EH (cell line): Measurements from ENCODE around the gene SLC6A13.
"Not testable (repeated sequence)": the region's sequence is repeated elsewhere in the genome, so short reads cannot be mapped to it uniquely, and the experiment has no call there.

Source experiments
- DNase-seq: peaks from one replicate; pipeline ENCODE4 v3.0.0-alpha.2; 2015; ENCODE audit warnings: low read depth

Gene SLC6A13

DNA sequence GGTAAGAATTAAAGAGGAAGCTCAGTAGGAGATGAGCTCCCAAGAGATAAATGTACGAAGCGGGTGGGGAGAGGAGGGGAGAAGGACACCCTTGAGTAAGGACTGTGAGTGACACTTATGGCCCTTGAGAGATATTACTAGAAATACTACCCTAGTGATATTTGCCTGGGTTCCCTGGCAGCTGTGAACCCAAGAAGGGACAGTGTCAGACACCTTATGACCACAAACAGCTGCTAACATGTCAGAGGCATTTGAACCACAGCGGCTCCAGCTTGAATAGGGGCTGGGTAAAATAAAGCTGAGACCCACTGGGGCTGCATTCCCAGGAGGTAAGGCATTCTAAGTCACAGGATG lies 29.0 kb downstream of the SLC6A13 start:
- DNase-seq = no peak

DNA sequence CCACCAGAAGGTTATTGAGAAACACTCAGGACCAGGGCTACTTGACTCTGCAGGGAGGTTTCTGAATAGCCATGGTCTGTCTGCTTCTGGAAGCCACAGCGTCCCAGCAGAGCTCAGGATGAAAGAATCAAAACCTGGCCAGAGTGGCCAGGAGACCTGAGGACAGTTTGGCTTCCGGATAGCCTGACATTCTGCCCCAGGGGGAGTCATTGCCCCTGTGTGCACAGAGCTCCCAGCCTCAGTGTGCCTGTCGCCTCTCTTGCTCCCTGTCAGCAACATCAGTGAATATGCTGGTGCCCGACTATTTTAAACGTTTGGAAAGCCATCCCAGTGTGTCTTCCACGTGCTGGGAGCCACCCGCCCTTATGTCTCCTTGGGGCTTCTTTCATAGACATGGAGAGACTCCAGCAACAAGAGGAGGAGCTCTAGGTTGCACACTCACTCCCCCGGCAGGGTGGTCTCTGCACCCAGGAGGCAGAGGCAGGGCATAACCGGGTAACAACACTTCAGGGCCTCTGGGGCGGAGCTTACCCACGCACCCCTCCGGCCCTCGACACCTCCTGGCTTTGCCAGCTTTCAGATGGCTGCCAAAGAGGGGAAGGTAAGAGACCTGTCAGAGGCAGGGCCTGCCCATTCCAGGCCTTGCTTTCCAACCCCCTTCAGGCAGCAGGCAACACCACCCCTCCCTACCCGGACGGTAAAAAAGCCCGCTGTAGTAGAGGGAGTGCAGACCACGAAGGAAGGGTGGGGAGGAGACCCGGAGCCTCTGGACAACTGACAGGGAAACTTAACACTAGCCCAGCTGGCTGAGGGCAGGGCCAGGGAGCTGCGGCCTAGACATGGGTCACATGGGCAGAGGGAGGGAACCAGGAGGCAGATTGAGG lies 29.7 kb downstream of the SLC6A13 start:
- DNase-seq = no peak

DNA sequence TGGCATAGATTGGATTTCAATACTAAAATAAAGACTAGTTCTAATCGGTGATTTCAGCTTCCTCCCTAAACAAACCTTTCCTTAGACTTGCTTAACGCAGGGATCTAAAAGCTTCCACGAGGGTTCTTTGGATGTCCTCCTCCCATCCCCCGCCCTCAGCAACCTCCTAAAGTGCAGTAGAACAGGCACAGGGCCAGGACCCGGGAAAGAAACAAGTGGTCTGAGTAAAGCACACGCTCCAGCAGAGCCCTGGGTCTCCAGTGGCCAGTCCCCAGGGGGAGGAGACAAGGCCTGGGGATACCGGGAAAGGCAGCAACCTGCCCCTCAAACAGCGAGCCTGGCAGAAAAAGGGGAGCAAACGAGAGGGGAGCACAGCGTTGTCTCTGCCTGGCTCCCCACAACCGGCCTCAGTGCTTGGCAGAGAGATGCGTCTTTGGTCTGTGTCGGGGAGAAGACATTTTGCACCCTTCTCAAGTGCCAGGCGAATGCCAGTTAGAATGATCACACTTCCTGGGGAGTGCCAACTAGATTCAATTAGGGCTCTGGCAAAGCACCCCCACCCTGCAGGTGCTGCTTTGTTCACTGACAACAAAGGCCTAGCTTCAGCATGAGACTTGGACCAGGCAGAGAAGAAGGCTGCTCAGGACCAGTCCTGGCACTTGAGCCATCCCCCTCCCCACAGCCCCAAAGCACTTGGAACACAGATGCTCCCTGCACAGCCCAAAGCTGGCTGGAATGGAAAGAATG lies 31.5 kb downstream of the SLC6A13 start:
- DNase-seq = no peak

DNA sequence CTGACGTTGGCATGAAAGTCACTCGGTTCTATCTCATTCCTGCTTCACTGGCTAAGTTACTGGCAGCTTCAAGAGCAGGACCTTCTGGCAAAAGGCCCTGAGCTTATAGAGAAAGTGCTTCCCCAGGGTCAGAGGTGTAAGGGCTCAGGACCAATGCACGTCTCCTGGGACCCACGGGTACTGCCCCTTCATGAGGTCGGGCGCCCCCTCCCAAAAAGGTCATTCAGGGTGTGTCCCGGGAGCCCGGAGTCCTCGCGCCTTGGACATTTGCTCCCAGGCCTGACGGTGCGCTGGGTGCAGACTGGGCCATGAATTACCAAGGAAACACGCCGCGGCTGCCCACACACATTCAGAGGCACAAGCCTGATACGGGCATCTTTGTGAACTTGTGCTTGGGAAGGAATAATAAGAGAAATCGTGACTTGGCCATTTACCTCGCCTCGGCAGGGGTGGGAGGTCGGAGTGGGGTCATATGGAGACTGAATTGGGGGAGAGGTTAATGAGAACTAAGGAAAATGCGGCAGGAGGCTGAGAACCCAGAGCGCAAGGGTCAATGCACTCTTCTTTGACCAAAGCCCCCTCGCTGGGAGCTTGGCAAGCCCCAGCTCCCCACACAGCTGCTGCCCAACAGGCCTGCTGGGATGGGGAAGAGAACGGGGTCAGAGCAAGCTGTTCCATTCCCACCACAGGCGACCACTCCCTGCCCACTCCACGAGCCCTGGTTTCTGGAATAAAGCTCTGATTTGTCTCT lies 33.0 kb downstream of the SLC6A13 start:
- DNase-seq = no peak

DNA sequence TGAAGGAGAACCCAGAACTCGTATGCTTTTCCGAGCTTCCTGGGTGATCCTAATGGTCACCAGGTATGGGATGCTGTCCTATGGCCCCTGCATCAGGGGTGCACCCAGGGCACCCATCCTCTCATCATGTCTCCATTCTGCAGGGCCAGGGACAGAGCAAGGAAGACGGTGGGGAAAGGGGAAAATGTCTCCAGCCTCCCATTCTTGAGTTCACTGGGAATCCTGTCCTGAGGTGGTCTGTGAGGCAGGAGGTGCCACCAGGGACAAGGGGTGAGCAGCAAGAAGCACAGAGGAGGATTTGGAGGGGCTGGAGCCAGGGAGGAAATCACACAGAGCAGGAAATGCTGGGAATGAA lies 33.8 kb downstream of the SLC6A13 start:
- no peak for DNase-seq

DNA sequence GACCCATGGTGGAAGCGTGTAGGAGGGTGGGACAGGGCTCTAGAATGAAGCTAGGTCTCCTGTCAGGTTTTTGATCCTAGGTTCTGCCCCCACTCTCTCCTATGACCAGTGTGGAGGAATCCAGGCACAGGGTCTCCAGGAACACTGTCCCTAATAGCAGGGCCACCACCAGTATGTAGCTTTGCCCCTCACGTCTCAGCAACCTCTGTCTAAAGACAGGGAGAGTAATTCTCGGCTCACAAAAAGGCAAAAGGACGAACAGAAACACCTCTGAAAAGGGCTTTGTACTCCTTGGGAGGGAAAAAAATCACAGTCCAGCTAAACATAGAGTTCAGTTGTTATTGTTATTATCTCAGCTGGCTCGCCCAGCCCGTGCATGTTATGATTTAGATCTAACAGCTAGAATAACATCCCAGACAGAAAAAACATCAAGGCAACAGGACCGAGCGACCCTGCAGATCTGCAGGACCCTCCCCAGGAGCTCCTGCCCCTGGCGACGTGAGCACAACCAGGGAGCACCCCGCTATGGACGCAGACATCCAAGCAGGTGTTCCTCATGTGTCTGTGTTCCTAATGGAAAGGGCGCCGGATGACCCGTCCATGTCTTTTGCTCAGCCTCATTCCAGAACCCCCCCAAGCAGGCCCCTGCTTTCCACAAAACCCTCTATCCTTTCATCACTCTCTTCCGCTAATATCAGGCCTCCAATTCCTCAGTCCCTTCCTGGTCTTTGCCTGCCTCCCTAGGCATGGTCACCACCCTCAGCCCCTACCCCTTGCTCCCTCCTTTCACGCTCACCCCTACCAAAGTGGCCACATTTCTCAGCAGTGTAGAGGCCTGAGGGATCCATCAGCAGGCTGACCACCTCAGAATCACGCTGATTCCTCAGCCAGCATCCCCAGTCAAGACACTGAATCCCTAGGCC lies 34.5 kb downstream of the SLC6A13 start:
- DNase-seq = no peak

DNA sequence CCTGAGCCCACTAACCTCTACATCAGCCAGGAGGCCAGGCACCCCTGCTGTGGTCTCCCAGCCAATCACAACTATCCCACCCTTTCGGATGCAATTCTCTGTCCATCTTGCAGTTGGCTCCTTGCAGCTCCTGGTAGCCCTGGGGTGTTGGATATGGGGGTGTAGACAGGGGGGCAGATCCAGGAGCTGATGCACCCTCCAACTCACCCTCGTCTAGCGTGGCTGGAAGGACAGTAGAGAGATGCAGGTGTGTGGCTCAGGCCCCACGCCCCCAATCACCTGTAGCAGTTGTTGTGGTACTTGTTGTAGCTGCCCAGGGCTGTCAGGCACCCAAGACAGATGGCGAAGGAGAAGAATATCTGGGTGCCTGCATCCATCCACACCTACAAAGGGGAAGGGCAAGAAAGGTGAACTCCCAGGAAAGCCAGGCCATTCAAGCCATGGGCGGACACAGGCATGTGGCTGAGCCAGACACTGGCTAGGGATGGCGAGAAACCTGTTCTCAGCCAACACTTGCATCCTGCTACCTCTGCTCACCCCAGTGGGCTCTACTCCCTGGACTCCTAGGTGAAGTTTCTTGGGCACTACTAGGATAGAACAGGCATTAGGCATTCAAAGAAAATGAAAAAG lies 35.2 kb downstream of the SLC6A13 start:
- DNase-seq = no peak

DNA sequence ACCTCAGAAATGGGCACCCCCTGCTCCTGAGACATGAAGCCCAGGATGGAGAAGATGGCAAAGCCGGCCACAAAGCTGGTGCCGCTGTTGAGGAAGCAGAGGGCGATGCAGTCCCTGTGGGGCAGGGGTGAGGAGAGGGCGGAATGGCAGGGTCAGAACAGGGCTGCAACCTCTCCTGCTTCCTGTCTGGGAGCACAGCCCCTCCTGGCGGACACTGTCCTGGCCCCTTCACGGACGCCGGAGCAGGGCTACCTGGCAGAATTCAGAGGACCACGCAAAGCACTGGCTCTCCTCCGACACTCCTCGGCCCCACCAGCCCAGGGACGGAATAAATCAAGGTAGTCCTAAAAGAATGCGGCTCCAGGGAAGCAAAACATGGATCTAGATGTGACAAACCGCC lies 36.2 kb downstream of the SLC6A13 start:
- no peak for DNase-seq

DNA sequence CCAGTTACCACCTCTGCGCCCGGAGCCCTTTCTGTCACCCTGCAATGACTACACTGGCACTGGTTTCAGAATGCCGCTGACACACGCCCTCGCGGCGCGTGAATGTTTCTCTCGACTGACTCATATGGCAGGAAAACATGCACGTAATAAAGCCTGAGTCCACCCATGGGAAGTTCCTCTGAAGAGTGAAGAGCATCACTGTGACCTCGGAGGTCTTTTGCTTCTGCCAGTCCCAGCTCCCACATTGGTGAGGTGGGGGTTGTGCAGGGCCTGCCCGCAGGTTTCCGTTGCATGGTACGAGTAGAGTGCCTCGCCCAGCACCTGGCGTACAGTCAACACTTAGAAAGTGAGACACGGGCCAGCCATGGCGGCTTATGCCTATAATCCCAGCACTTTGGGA lies 37.6 kb downstream of the SLC6A13 start:
- no peak for DNase-seq

DNA sequence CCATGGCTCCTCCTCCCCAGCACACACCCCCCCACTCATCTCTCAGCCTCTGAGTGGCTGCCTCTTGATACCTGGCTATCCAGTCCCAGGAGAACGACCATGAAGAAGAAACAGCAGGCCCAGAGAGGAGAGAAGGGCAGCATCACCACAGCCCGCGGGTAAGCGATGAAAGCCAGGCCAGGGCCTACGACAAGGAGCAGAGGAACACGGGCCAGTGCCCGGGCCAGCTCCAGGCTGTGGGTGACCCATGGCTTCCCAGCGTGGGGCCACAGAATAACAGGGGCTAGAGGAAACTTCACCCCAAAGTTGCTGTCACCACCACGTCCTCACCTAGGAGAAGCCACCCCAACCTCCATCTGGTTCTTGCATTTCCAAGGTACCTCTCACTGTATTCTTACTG lies 38.3 kb downstream of the SLC6A13 start:
- no peak for DNase-seq

DNA sequence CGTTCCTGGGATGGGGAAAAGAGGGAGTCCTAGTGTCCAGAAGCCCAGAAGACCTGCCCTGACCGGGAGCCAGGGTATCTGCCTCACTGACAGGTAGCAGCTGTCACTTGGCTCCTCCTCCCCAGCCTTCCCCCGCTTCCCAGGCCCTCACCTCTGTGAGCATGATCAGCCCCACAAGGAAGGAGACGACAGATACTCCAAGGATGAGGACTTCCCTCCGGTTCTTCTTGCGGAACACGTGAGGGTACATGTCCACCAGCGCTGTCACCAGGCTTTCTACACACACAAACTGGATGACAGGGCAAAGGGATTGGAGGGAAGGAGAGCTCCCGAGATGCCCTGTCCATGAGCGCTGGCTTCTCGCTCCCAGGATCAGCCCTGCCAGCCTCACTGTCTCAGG lies 38.8 kb downstream of the SLC6A13 start:
- DNase-seq = no peak

DNA sequence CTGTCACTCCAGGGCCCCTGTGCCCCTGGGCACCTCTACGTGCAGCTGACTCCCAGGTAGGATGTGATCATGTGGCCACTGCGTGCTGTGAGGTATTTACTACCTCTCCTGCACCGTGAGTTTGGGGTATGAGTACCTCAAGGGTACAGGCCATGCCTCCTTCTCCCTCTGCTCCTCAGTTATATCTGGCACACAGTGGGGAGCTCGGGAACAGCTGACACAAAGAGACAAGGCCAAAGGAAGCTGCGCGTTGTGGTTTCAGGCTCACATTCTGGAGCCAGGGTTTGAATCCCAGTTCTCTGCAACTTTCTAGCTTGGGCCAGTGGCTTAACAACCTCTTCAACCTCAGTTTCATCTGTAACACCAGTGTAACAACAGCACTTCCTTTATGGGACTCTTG lies 40.9 kb downstream of the SLC6A13 start:
- DNase-seq = no peak

DNA sequence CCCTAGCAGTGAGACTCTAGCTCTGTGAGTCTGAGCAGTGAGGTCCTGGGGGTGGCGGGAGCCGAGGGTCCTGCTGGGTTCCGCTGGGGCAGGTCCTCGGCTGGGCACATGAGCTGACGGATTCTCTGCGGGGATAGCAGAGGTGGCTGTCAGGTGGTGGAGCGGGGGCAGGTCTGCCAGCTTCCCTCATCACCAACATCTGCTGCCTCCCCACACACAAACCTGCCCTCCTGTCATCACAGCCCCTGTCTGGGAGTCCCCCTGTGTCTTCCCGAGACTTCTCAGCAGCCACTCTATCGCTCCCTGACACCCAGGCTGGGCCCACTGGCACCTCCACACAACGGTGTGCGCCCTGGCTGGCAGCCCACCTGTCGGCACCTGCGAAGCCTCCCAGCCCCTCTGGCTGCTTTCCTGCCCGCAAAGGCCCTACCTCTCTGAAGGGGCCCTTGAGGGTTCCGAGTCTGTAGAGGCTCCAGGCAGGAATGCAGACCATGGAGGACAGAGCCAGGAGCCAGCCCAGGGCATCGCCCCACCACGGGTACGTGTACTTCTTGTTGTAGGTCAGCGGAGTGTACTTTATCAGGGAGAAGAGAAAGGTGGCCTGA lies 41.6 kb downstream of the SLC6A13 start:
- no peak for DNase-seq

DNA sequence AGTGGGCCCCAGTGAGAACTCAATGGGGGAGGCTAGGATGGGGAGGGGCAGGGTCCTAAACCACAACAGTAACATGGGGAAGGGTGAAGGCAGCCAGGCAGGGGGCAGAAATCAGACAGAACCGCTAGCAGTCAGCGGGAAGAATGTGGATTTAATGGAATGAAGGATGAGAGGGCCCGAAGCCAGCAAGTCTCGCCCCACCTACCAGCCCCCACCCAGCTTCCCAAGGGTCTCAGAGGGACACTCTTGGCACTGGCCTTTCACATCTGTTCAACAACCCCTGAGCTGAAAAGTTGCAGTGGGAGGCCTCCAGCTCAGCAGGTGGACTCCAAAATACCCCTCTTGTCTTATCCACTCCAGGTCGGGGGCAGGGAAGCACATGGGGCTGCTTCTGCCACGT lies 42.1 kb downstream of the SLC6A13 start:
- no peak for DNase-seq

DNA sequence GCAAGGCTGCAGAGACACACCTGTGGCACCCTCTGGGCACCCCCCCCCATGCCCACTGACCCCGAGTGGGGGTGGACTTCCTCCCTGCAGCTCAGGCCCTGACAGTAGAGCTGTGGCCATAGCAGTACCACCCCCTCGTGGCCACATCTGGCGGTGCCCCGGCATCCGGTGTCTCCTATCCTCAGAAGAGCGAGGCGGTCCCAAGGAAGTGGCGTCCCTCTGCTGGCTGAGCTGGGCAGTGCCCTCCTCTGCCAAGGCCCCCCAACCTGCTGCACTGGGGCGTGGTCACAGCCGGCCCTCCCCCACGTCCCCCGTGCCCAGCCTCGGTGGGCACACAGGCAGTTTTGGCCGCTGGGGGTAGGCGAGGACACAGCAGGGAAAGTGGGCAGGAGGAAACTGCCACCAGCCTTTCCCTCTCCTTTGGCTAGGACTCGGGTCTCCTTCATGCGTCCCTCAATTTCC lies 42.7 kb downstream of the SLC6A13 start:
- DNase-seq = peak; percentile 47

DNA sequence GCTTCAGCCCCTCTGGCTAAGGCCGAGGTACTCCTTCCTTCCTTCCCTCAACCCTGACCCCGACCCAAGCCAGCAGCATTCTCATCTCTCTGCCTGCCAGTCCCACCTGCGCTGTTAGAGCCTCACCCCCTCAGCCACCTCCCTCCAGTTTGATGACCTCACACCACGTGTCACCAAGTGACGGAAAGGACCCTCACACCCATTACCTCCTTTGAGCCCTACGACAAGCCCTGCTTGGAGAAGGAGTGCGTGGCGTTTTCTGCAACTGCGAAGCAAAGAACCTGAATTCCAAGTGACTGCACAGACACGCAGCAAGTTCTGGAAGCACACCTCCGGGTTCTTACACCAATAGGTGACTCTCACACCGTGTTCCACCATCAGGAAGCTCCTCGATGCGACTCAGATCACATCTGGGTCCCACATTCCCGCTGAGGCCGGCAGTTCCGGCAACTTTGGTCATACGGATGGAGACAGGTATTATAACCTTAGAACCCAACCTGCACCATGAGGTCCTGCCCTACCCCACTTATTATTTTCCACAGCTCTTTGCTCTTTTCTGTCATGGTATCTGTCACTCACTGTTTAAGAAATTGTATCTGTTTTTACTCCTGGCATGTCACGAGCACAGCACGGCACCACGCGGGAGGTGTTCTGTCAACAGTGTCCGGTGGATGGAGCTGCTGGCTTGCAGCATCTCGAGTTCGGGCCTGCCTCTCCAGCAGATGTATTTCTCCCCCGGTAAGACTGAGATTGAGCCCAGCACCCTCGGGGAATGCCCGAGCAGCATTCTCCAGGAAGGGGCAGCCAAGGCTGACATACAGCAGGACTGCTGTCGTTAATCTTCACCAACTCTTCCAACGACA lies 43.7 kb downstream of the SLC6A13 start:
- no peak for DNase-seq

DNA sequence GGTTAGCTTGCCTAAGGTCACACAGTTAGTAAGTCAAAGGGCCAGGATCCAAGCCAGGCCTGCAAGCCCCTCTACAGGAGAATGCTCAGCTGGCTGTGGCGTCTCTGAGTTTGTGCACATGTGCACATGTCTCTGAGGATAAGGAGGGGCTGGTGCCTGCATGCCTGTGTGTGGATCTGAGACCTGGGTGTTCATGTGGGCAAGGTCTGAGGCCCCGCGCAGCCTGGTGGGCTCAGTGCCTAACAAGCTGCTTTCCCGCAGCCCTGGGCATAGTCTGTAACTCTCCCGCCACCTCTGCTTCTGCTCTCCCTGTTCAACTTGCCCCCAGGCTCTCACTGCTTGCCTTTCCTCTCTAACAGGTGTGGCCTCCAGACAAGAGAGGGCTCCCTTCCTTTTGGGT lies 44.4 kb downstream of the SLC6A13 start:
- DNase-seq = no peak

DNA sequence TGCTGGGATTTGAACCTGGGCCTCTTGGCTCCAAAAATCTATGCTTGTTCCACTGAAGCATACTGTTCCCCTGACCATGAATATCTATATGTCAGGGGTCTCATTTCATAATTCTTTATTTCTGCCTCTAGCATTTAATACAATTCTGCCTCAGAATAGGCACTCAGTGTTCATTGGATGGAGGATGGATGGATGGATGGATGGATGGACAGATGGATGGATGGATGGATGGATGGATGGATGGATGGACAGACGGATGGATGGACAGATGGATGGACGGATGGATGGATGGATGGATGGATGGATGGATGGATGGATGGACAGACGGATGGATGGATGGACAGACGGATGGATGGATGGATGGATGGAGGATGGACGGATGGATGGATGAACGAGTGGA lies 45.6 kb downstream of the SLC6A13 start:
- DNase-seq = not testable (repeated sequence)

DNA sequence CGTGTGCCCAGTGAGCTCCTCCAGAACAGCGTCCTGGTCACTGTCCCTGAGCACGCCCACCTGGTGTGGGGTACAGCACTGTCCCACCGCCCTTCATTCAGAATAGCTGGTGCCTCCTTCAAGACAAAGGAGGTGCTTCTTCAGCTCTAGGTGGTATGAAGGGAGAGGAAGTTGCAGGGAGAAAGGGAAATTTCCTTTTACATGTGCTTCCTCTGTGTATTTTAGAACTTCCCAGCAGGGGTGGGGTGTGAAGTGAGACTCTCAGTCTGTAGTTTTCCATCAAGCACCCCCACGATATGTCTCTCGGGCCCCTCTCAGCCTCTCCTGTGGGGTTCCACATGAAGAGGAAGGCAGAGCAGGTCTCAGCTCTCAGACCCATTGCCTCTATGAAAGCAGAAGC lies 47.5 kb downstream of the SLC6A13 start:
- no peak for DNase-seq
